Measurements from ENCODE around the gene ZNF117. TPM values are rescaled to one million over a fixed set of nuclear protein-coding genes. Genes with fewer than 3 reads are reported as not detected.
A peak's percentile ranks its signal among the peaks of the same experiment; 100 is the strongest.

The ZNF117 gene
- total and polyA plus RNA-seq, 9 of the 15 experiments (the other 6 are each of a cell fraction or from before 2014, with no cell fraction given) = 2.5 to 18.9 (median 14.1) TPM

DNA sequence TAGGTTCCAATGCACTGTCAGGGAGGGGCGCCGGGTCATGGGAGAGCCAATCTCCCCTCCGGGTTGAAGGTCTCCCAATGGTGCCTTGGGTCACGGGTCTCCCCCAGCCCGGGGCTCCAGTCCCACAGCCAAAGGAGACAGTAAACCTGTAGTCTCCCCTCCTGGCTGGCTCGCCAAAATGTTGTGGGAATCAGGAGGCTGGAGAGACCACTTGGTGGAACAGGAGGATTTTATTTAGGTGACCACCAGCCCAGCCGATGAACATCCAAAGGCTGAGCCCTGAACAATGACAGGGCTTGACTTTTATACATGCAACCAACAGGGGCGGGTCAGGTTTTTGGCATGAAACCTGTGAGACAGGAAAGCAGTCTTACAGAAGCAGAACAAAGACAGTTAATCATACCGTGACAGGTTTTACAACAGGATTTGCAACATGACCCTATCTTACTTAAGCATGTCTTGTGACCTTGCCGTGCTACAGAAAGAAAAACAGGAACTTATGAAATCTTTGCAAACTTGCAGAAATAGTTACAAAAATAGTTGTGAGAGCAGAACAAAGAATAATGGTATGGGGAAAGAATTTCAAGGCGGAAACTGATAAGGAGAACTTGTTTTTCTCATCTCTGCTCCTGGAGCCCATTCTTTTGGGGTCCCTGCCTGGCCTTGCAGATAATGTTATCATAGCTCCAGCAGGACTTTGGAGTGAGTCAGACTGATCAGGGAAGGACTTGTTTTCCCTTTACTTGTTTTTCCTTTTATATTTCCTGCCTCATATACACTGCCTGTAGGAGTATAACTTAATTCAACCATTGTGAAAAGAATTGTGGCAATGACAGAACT lies 8.5 kb upstream of the ZNF117 start (continued):
- peak; percentile 93 for TF ChIP-seq ZNF280A (IDR thresholded peaks at IDR 0.05; ENCODE audit: low read depth, partially characterized antibody)
- TF ChIP-seq DIDO1 (tag; IDR thresholded peaks at IDR 0.05; ENCODE audit: low read depth) = no peak; the same call in 1 of the 2 replicates
- TF ChIP-seq MAFG (tag; conservative IDR thresholded peaks at IDR 0.05) = peak; percentile 90
- TF ChIP-seq ZNF778 (CRISPR knock-in tag; IDR thresholded peaks at IDR 0.05) = no peak
- TF ChIP-seq ZNF583 (CRISPR knock-in tag; IDR thresholded peaks at IDR 0.05) = no peak; the same call in 1 of the 2 replicates
- peak; percentile 31; the same call in 1 of the 2 replicates for TF ChIP-seq POLR2G (IDR thresholded peaks at IDR 0.05; ENCODE audit: low read depth, low read length)
- no peak for TF ChIP-seq SAFB2 (IDR thresholded peaks at IDR 0.05; ENCODE audit: borderline replicate concordance, low read depth, low read length, severe bottlenecking)
- TF ChIP-seq, protein P1, sequence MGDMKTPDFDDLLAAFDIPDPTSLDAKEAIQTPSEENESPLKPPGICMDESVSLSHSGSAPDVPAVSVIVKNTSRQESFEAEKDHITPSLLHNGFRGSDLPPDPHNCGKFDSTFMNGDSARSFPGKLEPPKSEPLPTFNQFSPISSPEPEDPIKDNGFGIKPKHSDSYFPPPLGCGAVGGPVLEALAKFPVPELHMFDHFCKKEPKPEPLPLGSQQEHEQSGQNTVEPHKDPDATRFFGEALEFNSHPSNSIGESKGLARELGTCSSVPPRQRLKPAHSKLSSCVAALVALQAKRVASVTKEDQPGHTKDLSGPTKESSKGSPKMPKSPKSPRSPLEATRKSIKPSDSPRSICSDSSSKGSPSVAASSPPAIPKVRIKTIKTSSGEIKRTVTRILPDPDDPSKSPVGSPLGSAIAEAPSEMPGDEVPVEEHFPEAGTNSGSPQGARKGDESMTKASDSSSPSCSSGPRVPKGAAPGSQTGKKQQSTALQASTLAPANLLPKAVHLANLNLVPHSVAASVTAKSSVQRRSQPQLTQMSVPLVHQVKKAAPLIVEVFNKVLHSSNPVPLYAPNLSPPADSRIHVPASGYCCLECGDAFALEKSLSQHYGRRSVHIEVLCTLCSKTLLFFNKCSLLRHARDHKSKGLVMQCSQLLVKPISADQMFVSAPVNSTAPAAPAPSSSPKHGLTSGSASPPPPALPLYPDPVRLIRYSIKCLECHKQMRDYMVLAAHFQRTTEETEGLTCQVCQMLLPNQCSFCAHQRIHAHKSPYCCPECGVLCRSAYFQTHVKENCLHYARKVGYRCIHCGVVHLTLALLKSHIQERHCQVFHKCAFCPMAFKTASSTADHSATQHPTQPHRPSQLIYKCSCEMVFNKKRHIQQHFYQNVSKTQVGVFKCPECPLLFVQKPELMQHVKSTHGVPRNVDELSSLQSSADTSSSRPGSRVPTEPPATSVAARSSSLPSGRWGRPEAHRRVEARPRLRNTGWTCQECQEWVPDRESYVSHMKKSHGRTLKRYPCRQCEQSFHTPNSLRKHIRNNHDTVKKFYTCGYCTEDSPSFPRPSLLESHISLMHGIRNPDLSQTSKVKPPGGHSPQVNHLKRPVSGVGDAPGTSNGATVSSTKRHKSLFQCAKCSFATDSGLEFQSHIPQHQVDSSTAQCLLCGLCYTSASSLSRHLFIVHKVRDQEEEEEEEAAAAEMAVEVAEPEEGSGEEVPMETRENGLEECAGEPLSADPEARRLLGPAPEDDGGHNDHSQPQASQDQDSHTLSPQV (IDR thresholded peaks at IDR 0.05) = peak; percentile 14
- no peak for TF ChIP-seq SREBF2 (CRISPR knock-in tag; IDR thresholded peaks at IDR 0.05)
- TF ChIP-seq, protein P2, sequence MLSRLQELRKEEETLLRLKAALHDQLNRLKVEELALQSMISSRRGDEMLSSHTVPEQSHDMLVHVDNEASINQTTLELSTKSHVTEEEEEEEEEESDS (CRISPR knock-in tag; IDR thresholded peaks at IDR 0.05) = no peak
- TF ChIP-seq E4F1 (CRISPR knock-in tag; IDR thresholded peaks at IDR 0.05; ENCODE audit: borderline replicate concordance) = no peak
- TF ChIP-seq, protein P3, sequence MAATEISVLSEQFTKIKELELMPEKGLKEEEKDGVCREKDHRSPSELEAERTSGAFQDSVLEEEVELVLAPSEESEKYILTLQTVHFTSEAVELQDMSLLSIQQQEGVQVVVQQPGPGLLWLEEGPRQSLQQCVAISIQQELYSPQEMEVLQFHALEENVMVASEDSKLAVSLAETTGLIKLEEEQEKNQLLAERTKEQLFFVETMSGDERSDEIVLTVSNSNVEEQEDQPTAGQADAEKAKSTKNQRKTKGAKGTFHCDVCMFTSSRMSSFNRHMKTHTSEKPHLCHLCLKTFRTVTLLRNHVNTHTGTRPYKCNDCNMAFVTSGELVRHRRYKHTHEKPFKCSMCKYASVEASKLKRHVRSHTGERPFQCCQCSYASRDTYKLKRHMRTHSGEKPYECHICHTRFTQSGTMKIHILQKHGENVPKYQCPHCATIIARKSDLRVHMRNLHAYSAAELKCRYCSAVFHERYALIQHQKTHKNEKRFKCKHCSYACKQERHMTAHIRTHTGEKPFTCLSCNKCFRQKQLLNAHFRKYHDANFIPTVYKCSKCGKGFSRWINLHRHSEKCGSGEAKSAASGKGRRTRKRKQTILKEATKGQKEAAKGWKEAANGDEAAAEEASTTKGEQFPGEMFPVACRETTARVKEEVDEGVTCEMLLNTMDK (IDR thresholded peaks at IDR 0.05; ENCODE audit: borderline replicate concordance, insufficient read depth, low read depth, low read length, poor library complexity, severe bottlenecking) = no peak
- TF ChIP-seq TFAP4 (CRISPR knock-in tag; IDR thresholded peaks at IDR 0.05; ENCODE audit: borderline replicate concordance) = peak; percentile 35; the same call in 1 of the 2 replicates
- no peak for TF ChIP-seq NELFE (IDR thresholded peaks at IDR 0.05; ENCODE audit: insufficient read depth, insufficient read length)

All from K562 (cell line).